Measurements from ENCODE around the gene RASGRP2. TPM values are rescaled to one million over a fixed set of nuclear protein-coding genes. Genes with fewer than 3 reads are reported as not detected.

Gene RASGRP2
- total and polyA plus RNA-seq, 10 donors, result 148 to 283 (median 213) TPM

DNA sequence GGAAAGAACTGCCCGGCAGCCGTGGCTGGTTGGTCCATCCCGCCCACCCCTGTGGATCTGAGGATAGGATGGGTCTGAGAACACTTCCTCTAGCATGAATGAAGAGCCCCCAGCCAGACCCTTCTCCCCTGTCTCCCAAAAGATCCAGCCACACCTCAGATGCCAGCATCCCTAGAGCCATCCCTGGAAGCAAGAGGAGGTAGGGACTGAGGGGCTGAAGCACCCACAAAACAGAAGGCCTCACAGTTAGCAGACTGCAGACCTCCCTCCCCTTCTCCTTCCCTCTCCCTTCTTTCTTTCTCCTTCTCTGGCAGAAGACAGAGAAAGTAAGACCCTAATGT lies 22.6 kb downstream of the RASGRP2 start:
- Histone ChIP-seq H3K27me3 (replicated peaks in 1 of 7) (peaks cover 0 to 68% (median 36%) of the 10 kb centered on the region in 7 donors), H3K9me3 (no peaks in the 10 kb centered on the region), H3K36me3 (peaks cover 0 to 6% (median 1%) of the 10 kb centered on the region in 6 donors), H3K4me3 (no peak overlapping the region), H3K27ac (no peak overlapping the region), H3K4me1 (peaks cover 6 to 40% (median 19%) of the 10 kb centered on the region in 6 donors)
- TF ChIP-seq POLR2A (IDR thresholded peaks at IDR 0.05), result no peak
- TF ChIP-seq, protein P1, sequence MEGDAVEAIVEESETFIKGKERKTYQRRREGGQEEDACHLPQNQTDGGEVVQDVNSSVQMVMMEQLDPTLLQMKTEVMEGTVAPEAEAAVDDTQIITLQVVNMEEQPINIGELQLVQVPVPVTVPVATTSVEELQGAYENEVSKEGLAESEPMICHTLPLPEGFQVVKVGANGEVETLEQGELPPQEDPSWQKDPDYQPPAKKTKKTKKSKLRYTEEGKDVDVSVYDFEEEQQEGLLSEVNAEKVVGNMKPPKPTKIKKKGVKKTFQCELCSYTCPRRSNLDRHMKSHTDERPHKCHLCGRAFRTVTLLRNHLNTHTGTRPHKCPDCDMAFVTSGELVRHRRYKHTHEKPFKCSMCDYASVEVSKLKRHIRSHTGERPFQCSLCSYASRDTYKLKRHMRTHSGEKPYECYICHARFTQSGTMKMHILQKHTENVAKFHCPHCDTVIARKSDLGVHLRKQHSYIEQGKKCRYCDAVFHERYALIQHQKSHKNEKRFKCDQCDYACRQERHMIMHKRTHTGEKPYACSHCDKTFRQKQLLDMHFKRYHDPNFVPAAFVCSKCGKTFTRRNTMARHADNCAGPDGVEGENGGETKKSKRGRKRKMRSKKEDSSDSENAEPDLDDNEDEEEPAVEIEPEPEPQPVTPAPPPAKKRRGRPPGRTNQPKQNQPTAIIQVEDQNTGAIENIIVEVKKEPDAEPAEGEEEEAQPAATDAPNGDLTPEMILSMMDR (IDR thresholded peaks at IDR 0.05 in 8 of 11, conservative IDR thresholded peaks at IDR 0.05 in 3 of 11), result no peak
- no peak for TF ChIP-seq POLR2AphosphoS5 (IDR thresholded peaks at IDR 0.05)
- intact Hi-C loops (cut with DNase I; ENCODE audit: low total_unique reads), result no loop called here
- WGBS, 5 donors, result 77 to 87% (median 83%) methylated on average over 3 of the region's 3 CpGs
- no peak for DNase-seq

DNA sequence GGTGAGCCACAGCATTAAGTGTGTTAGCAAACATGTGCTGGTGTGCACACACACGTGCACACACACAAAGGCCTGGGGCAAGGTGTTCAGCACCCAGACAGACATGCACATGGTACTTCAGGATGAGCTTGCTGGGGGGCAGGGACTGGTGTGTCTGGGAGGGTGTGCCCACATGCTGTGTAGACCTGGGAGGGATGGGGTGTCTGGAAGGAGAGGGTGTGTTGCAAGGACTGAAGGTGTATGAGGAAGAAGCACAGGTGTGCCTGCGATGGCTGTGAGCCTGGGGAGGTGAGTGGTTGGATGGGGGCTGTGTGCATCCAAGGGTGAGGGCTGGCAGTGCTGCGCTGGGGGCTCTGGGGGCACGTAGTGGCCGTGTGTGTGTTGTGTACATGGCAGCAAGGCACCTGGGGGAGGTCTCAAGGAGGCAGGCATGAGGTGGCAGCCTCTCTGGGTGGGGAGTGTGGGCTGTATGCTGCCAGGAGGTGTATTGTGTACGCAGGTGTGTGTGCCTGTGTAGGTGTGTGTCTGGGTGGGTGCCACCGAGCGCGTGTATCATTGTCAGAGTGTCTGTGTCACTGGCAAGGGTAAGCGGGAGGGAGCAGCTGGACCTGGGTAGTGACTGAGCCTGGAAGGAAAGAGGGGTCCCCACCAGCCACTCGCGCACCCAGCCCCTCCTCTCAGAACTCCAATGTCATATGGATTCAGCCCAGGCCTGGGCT lies 23.1 kb downstream of the RASGRP2 start:
- intact Hi-C loops (cut with DNase I; ENCODE audit: low total_unique reads), result no loop called here
- Histone ChIP-seq H3K4me1 (peaks cover 6 to 35% (median 17%) of the 10 kb centered on the region in 6 donors), H3K4me3 (no peak overlapping the region), H3K9me3 (no peaks in the 10 kb centered on the region), H3K27me3 (replicated peaks in 1 of 7) (peaks cover 0 to 74% (median 41%) of the 10 kb centered on the region in 7 donors), H3K27ac (no peak overlapping the region), H3K36me3 (peaks cover 0 to under 1% (median 0%) of the 10 kb centered on the region in 6 donors)
- DNase-seq, result peak; percentile 58
- 81 to 90% (median 86%) methylated on average over 12 of the region's 12 CpGs for WGBS, 5 donors
- TF ChIP-seq POLR2AphosphoS5 (IDR thresholded peaks at IDR 0.05) (no peak), POLR2A (IDR thresholded peaks at IDR 0.05) (no peak)
- TF ChIP-seq, protein P1 (IDR thresholded peaks at IDR 0.05 in 8 of 11, conservative IDR thresholded peaks at IDR 0.05 in 3 of 11), result no peak

DNA sequence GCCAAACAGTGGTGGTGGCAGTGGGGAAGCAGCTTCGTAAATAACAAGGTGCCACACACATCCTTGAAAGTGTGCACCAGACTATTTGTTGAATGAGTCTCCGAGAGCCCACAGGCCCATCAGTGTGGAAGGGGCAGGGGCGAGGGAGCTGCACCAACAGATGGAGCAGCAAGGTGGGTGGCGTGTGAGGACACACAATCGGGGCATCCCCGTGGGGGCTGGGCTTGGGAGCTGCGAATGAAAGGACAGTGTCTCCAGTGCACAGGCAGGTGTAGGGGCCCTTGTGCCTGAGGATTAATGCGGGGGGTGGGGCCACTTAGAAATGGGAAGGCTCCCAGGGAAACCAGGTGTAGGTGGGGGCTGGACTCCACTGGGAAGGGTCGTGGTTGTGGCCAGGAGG lies 23.8 kb downstream of the RASGRP2 start:
- no peak overlapping the region for H3K27ac ChIP-seq
- intact Hi-C loops (cut with DNase I; ENCODE audit: low total_unique reads), result no loop called here
- H3K27me3 ChIP-seq (replicated peaks in 1 of 7), result peaks cover 0 to 80% (median 47%) of the 10 kb centered on the region in 7 donors
- WGBS, 5 donors, result 61 to 87% (median 85%) methylated on average over 9 of the region's 9 CpGs
- H3K36me3 ChIP-seq, result no peaks in the 10 kb centered on the region
- no peak overlapping the region for H3K4me3 ChIP-seq
- TF ChIP-seq POLR2A (IDR thresholded peaks at IDR 0.05), result no peak
- TF ChIP-seq, protein P1 (IDR thresholded peaks at IDR 0.05 in 8 of 11, conservative IDR thresholded peaks at IDR 0.05 in 3 of 11), result no peak
- H3K9me3 ChIP-seq, result no peaks in the 10 kb centered on the region
- peak; percentile 65 for DNase-seq
- H3K4me1 ChIP-seq, result peaks cover 6 to 28% (median 16%) of the 10 kb centered on the region in 6 donors

DNA sequence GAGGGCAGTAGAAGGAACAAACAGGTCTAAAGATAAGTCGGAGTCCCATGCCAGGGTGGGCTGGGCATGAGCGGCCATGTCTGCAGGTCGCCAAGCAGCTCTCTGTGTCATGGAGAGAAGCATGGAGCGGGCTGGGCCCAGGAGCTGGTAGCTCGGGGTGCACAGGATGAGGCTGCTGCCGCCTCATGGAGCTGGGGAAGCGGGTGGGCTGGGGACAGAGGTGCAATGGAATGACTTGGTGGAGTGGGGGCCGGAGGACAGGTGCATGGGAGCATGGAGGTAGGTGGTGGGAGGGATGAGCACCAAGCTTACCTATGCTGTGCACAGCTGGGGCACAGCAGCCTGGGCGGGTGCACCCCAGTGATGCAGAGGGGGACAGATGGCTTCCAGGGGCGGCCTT lies 24.5 kb downstream of the RASGRP2 start:
- 88 to 92% (median 89%) methylated on average over 10 of the region's 10 CpGs for WGBS, 5 donors
- peak; percentile 64 for DNase-seq

More for the DNA sequence above, 24.5 kb downstream of the RASGRP2 start:
- H3K36me3 ChIP-seq, result no peaks in the 10 kb centered on the region
- TF ChIP-seq POLR2A (IDR thresholded peaks at IDR 0.05), result no peak
- TF ChIP-seq, protein P1 (IDR thresholded peaks at IDR 0.05 in 8 of 11, conservative IDR thresholded peaks at IDR 0.05 in 3 of 11), result no peak
- no peak for TF ChIP-seq POLR2AphosphoS5 (IDR thresholded peaks at IDR 0.05)
- peaks cover 6 to 23% (median 15%) of the 10 kb centered on the region in 6 donors for H3K4me1 ChIP-seq
- peaks cover 0 to 88% (median 55%) of the 10 kb centered on the region in 7 donors for H3K27me3 ChIP-seq (replicated peaks in 1 of 7)
- intact Hi-C loops (cut with DNase I; ENCODE audit: low total_unique reads), result no loop called here
- no peak overlapping the region for H3K27ac ChIP-seq
- no peaks in the 10 kb centered on the region for H3K9me3 ChIP-seq
- H3K4me3 ChIP-seq, result no peak overlapping the region

Measured in spleen (tissue), 11 donors.